Measurements from ENCODE around the gene RSPH4A.

- TF ChIP-seq, protein P1, sequence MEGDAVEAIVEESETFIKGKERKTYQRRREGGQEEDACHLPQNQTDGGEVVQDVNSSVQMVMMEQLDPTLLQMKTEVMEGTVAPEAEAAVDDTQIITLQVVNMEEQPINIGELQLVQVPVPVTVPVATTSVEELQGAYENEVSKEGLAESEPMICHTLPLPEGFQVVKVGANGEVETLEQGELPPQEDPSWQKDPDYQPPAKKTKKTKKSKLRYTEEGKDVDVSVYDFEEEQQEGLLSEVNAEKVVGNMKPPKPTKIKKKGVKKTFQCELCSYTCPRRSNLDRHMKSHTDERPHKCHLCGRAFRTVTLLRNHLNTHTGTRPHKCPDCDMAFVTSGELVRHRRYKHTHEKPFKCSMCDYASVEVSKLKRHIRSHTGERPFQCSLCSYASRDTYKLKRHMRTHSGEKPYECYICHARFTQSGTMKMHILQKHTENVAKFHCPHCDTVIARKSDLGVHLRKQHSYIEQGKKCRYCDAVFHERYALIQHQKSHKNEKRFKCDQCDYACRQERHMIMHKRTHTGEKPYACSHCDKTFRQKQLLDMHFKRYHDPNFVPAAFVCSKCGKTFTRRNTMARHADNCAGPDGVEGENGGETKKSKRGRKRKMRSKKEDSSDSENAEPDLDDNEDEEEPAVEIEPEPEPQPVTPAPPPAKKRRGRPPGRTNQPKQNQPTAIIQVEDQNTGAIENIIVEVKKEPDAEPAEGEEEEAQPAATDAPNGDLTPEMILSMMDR (tag by site-specific recombination; IDR thresholded peaks at IDR 0.05): no peak
- TF ChIP-seq HOXD13 (CRISPR knock-in tag; IDR thresholded peaks at IDR 0.05; ENCODE audit: borderline replicate concordance) (no peak), ZFP69B (tag by site-specific recombination; IDR thresholded peaks at IDR 0.05) (no peak), TRIM28 (IDR thresholded peaks at IDR 0.05; ENCODE audit: borderline replicate concordance, low read length) (no peak), OVOL3 (tag by site-specific recombination; IDR thresholded peaks at IDR 0.05) (no peak), PATZ1 (tag by site-specific recombination; IDR thresholded peaks at IDR 0.05) (no peak), REPIN1 (tag by site-specific recombination; IDR thresholded peaks at IDR 0.05; ENCODE audit: low read depth) (no peak), ZNF629 (tag by site-specific recombination; IDR thresholded peaks at IDR 0.05) (no peak), ZBTB20 (tag by site-specific recombination; IDR thresholded peaks at IDR 0.05) (no peak), REST (tag by site-specific recombination; IDR thresholded peaks at IDR 0.05) (no peak), ZNF707 (tag by site-specific recombination; IDR thresholded peaks at IDR 0.05) (no peak)
- TF ChIP-seq, protein P2, sequence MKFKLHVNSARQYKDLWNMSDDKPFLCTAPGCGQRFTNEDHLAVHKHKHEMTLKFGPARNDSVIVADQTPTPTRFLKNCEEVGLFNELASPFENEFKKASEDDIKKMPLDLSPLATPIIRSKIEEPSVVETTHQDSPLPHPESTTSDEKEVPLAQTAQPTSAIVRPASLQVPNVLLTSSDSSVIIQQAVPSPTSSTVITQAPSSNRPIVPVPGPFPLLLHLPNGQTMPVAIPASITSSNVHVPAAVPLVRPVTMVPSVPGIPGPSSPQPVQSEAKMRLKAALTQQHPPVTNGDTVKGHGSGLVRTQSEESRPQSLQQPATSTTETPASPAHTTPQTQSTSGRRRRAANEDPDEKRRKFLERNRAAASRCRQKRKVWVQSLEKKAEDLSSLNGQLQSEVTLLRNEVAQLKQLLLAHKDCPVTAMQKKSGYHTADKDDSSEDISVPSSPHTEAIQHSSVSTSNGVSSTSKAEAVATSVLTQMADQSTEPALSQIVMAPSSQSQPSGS (tag by site-specific recombination; IDR thresholded peaks at IDR 0.05; ENCODE audit: low read depth): no peak
Observed at GRCh38 chr6:116672306-116672705, 56.0 kb downstream of the RSPH4A start.
